ENCODE data around the gene RASGEF1C. TPM values are rescaled to one million over a fixed set of nuclear protein-coding genes. Genes with fewer than 3 reads are reported as not detected.

Gene RASGEF1C
- total RNA-seq, 4 donors from 2014 or later: 0.58 to 4.0 (median 2.1) TPM

- Histone ChIP-seq H3K9me3 (no peaks in the 10 kb centered on the region), H3K27me3 (no peaks in the 10 kb centered on the region), H3K4me3 (replicated peaks in 1 of 3) (no peak overlapping the region), H3K27ac (no peak overlapping the region), H3K4me1 (peaks cover 2 to 7% of the 10 kb centered on the region in 2 donors), H3K36me3 (no peaks in the 10 kb centered on the region)
- DNase-seq: no peak
- intact Hi-C loops (cut with DNase I): no loop called here
- WGBS, 2 donors: 79 to 80% methylated on average over 6 of the region's 6 CpGs
- TF ChIP-seq POLR2A (IDR thresholded peaks at IDR 0.05) (no peak), CTCF (IDR thresholded peaks at IDR 0.05) (no peak)
Measured at GRCh38 chr5:180054226-180054625, 154.8 kb downstream of the RASGEF1C start.

GRCh38 chr5:180053061-180053602 is 155.9 kb downstream of the RASGEF1C start:
- Histone ChIP-seq H3K27me3 (no peaks in the 10 kb centered on the region), H3K27ac (no peak overlapping the region), H3K36me3 (no peaks in the 10 kb centered on the region), H3K4me1 (peaks cover 11 to 18% of the 10 kb centered on the region in 2 donors), H3K9me3 (no peaks in the 10 kb centered on the region), H3K4me3 (replicated peaks in 1 of 3) (no peak overlapping the region)
- no peak for DNase-seq
- intact Hi-C loops (cut with DNase I): no loop called here
- TF ChIP-seq CTCF (IDR thresholded peaks at IDR 0.05) (no peak), POLR2A (IDR thresholded peaks at IDR 0.05) (no peak)
- 84 to 87% methylated on average over 8 of the region's 8 CpGs for WGBS, 2 donors

- no peak for DNase-seq
- no peak overlapping the region for H3K27ac ChIP-seq
- peaks cover 19 to 26% of the 10 kb centered on the region in 2 donors for H3K4me1 ChIP-seq
- no peaks in the 10 kb centered on the region for H3K36me3 ChIP-seq
- no peaks in the 10 kb centered on the region for H3K9me3 ChIP-seq
- TF ChIP-seq POLR2A (IDR thresholded peaks at IDR 0.05): no peak
- TF ChIP-seq CTCF (IDR thresholded peaks at IDR 0.05): no peak
- intact Hi-C loops (cut with DNase I): no loop called here
- 93 to 96% methylated on average over 5 of the region's 5 CpGs for WGBS, 2 donors
- H3K4me3 ChIP-seq (replicated peaks in 1 of 3): no peak overlapping the region
- no peaks in the 10 kb centered on the region for H3K27me3 ChIP-seq
Measured at GRCh38 chr5:180052211-180052818, 156.7 kb downstream of the RASGEF1C start.

Other genes with a start within 250 kb of the RASGEF1C start
- gene RNF130, start 137.5 kb downstream of the RASGEF1C start, total RNA-seq: 100 to 1,000 TPM in 1 of 4 donors, 10 to 100 TPM in 3; 55.0 to 121 (median 69.4) TPM
- 10 to 100 TPM; 48.1 to 70.0 (median 54.2) TPM for gene MAPK9, start 82.9 kb upstream of the RASGEF1C start, total RNA-seq
- 10 to 100 TPM in 2 of 4 donors, 1 to 10 TPM in 2; 8.2 to 26.6 (median 11.1) TPM for gene GFPT2, start 144.1 kb upstream of the RASGEF1C start, total RNA-seq